Right atrium auricular region (tissue), 2 donors: ENCODE measurements around the gene PLAGL2. TPM values are rescaled to one million over a fixed set of nuclear protein-coding genes. Genes with fewer than 3 reads are reported as not detected.

Experiments used
- DNase-seq: peaks from one replicate; pipeline ENCODE4 v3.0.0-alpha.2; 2019; ENCODE audit warnings: low spot score
- H3K27ac ChIP-seq, 2 donors: fragments of 200-600 bp; sonication (generic); 1 replicate in 1 of 2; 2 replicates in 1 of 2; pipeline ENCODE4 v1.5.1; 2016 to 2019
- H3K27me3 ChIP-seq, 2 donors: fragments of 200-600 bp; sonication (generic); one replicate each; pipeline versions ENCODE4 v1.5.1 to v1.6.0; 2017 to 2019
- H3K36me3 ChIP-seq: fragments of 200-600 bp; sonication (generic); one replicate; pipeline ENCODE4 v1.5.1; 2016
- H3K4me1 ChIP-seq, 2 donors: fragments of 200-600 bp; sonication (generic); one replicate each; pipeline versions ENCODE4 v1.5.1 to v1.6.0; 2017 to 2019
- H3K4me3 ChIP-seq, 2 donors: fragments of 200-600 bp; sonication (generic); 1 replicate in 1 of 2; 2 replicates in 1 of 2; pipeline ENCODE4 v1.5.1; 2017 to 2019; ENCODE audit warnings: mild to moderate bottlenecking in 1 of 2, moderate library complexity in 1 of 2
- H3K9me3 ChIP-seq, 2 donors: fragments of 200-600 bp; sonication (generic); one replicate each; pipeline ENCODE4 v1.5.1; 2019
- CTCF ChIP-seq, 2 donors: fragments of 200-600 bp; sonication (generic); IDR thresholded peaks; one replicate each; pipeline ENCODE4 v1.5.1; 2019; ENCODE audit warnings: antibody characterized with exemption in 2 of 2
- total RNA-seq, 2 donors: library from RNA; depleted of rRNA; stranded (reverse); fragments of >200 nt; gene quantifications; one replicate each; pipeline ENCODE4 v1.1.0, GENCODE V29; 2016

The PLAGL2 gene
- total RNA-seq, 2 donors from 2014 or later = 7.0 to 8.1 TPM

DNA sequence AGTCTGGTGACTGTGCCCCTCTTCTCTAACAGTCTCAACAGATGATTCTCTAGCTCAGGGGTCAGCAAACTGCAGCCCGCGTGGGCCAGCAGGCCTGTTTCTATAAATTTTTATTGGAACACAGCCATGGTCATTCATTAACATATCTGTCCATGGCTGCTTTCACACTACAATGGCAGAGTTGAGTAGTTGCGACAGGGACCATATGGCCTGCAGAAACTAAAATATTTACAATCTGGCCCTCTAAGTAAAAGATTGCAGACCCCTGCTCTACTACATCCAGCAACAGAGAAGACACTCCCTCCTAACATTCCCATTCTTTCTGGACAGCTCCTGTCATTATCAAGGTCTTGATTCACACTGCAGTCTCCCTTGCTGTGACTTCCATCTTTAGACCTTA is 45.2 kb downstream of the PLAGL2 start:
- DNase-seq = no peak

DNA sequence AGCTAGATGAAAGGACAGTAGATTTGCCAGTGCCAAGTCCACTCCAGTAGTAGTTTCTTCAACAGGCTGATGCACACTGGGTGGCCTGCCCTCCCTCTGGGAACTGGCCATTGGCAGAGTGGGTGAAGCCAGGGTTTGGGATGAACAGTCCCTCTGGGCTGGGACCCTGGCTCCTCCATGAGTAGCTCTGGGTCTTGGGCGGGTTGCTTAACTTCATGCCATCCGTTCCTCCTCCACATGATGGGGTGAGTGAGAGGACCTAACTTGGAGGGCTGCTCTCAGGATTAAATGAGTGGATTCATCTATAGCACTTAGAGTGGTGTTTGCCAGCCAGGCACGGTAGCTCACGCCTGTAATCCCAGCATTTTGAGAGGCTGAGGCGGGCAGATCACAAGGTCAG is 47.2 kb downstream of the PLAGL2 start:
- no peak overlapping the region for H3K4me3 ChIP-seq
- H3K27ac ChIP-seq = no peak overlapping the region
- no peak for DNase-seq
- H3K27me3 ChIP-seq = no peaks in the 10 kb centered on the region
- H3K36me3 ChIP-seq = peaks cover 81% of the 10 kb centered on the region
- no peaks in the 10 kb centered on the region for H3K9me3 ChIP-seq
- H3K4me1 ChIP-seq = peaks cover 0 to 4% of the 10 kb centered on the region in 2 donors
- TF ChIP-seq CTCF (IDR thresholded peaks at IDR 0.05) = no peak

More for the DNA sequence above, 45.2 kb downstream of the PLAGL2 start:
- Histone ChIP-seq H3K36me3 (peaks cover 90% of the 10 kb centered on the region), H3K4me3 (no peak overlapping the region), H3K4me1 (no peaks in the 10 kb centered on the region), H3K9me3 (no peaks in the 10 kb centered on the region), H3K27me3 (no peaks in the 10 kb centered on the region), H3K27ac (no peak overlapping the region)
- TF ChIP-seq CTCF (IDR thresholded peaks at IDR 0.05) = no peak

- no peak for DNase-seq
- H3K4me1 ChIP-seq = peaks cover 0 to 9% of the 10 kb centered on the region in 2 donors
- H3K36me3 ChIP-seq = peaks cover 76% of the 10 kb centered on the region
- no peaks in the 10 kb centered on the region for H3K9me3 ChIP-seq
- no peaks in the 10 kb centered on the region for H3K27me3 ChIP-seq
- no peak overlapping the region for H3K4me3 ChIP-seq
- no peak for TF ChIP-seq CTCF (IDR thresholded peaks at IDR 0.05)
- H3K27ac ChIP-seq = no peak overlapping the region
These were observed 47.7 kb downstream of the PLAGL2 start for GRCh38 chr20:32159766-32160221.

GRCh38 chr20:32158943-32159660 is 48.4 kb downstream of the PLAGL2 start:
- H3K27me3 ChIP-seq = no peaks in the 10 kb centered on the region
- H3K4me3 ChIP-seq = no peak overlapping the region
- H3K4me1 ChIP-seq = peaks cover 0 to 14% of the 10 kb centered on the region in 2 donors
- no peaks in the 10 kb centered on the region for H3K9me3 ChIP-seq
- TF ChIP-seq CTCF (IDR thresholded peaks at IDR 0.05) = no peak
- no peak for DNase-seq
- peaks cover 75% of the 10 kb centered on the region for H3K36me3 ChIP-seq
- H3K27ac ChIP-seq = no peak overlapping the region

DNA sequence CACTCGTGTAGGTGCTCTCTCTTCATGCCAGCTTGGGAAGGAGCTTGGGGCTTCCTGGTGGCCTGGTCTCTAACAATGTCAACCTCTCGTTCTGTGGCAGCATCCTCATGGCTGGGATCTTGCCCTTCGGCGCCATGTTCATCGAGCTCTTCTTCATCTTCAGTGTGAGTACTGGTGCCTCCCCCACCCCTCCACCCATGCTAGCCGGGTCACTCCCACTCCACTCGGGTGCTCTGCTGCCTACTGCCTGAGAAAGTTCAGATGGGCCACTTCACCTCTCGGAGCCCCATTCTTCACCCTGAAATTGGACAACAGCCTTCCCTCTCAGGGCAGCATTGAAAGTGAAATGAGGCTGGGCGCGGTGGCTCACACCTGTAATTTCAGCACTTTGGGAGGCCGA is 49.2 kb downstream of the PLAGL2 start:
- Histone ChIP-seq H3K36me3 (peaks cover 75% of the 10 kb centered on the region), H3K4me3 (no peak overlapping the region), H3K9me3 (no peaks in the 10 kb centered on the region), H3K4me1 (peaks cover 0 to 14% of the 10 kb centered on the region in 2 donors), H3K27me3 (no peaks in the 10 kb centered on the region), H3K27ac (no peak overlapping the region)
- no peak for DNase-seq
- no peak for TF ChIP-seq CTCF (IDR thresholded peaks at IDR 0.05)

GRCh38 chr20:32157611-32158010 is 49.9 kb downstream of the PLAGL2 start:
- peaks cover 0 to 14% of the 10 kb centered on the region in 2 donors for H3K4me1 ChIP-seq
- no peaks in the 10 kb centered on the region for H3K9me3 ChIP-seq
- no peak for DNase-seq
- H3K4me3 ChIP-seq = no peak overlapping the region
- no peaks in the 10 kb centered on the region for H3K27me3 ChIP-seq
- no peak overlapping the region for H3K27ac ChIP-seq
- H3K36me3 ChIP-seq = peaks cover 75% of the 10 kb centered on the region
- no peak for TF ChIP-seq CTCF (IDR thresholded peaks at IDR 0.05)
